CD4-positive, alpha-beta memory T cell (primary cell): Measurements from ENCODE around the gene PPFIBP2. TPM values are rescaled to one million over a fixed set of nuclear protein-coding genes. Genes with fewer than 3 reads are reported as not detected.
A peak's percentile ranks its signal among the peaks of the same experiment; 100 is the strongest.

Experiments
- CTCF ChIA-PET: fragments of 350-600 bp; sonication (Branson Sonifier 250); formaldehyde crosslinking; loops from one replicate; lab custom pipeline; 2021; ENCODE audit warnings: inconsistent platforms; ENCODE audit not compliant: partially characterized antibody; lab: Charles Lee
- POLR2A ChIA-PET: fragments of 350-600 bp; sonication (Branson Sonifier 250); formaldehyde crosslinking; loops from one replicate; lab custom pipeline; 2021; ENCODE audit not compliant: partially characterized antibody; lab: Charles Lee
- DNase-seq, 5 donors: peaks; one replicate each; pipeline versions ENCODE4 v3.0.0 to v3.0.0-alpha.2; 2020 to 2022; ENCODE audit warnings: mixed read lengths in 1 of 5
- H3K27ac ChIP-seq: one replicate; pipeline ENCODE4 v1.7.0; 2013; ENCODE audit warnings: low read depth, low read length
- H3K27me3 ChIP-seq: 2 replicates; pipeline ENCODE4 v1.7.0; 2013; ENCODE audit warnings: mild to moderate bottlenecking, low read length, moderate library complexity; ENCODE audit not compliant: insufficient read depth
- H3K36me3 ChIP-seq: 2 replicates; pipeline ENCODE4 v1.7.0; 2013; ENCODE audit warnings: mild to moderate bottlenecking, low read length, moderate library complexity; ENCODE audit not compliant: insufficient read depth
- H3K4me1 ChIP-seq: 2 replicates; pipeline ENCODE4 v1.7.0; 2013; ENCODE audit warnings: mild to moderate bottlenecking, low read length, moderate library complexity; ENCODE audit not compliant: insufficient read depth
- H3K4me3 ChIP-seq, 2 donors: one replicate each; pipeline ENCODE4 v1.7.0; 2013; ENCODE audit warnings: low read length in 2 of 2, mild to moderate bottlenecking in 1 of 2
- H3K9me3 ChIP-seq, 2 donors: one replicate each; pipeline ENCODE4 v1.7.0; 2013; ENCODE audit warnings: low read length in 2 of 2, control low read depth in 1 of 2; ENCODE audit not compliant: control insufficient read depth in 1 of 2
- H3K27ac Mint-ChIP-seq, 7 donors: one replicate each; pipeline ENCODE4 v1.8.0; 2020 to 2021; ENCODE audit warnings: mixed read lengths in 7 of 7, mild to moderate bottlenecking in 6 of 7, inconsistent platforms in 3 of 7, moderate library complexity in 3 of 7
- H3K27me3 Mint-ChIP-seq, 2 donors: one replicate each; pipeline ENCODE4 v1.8.0; 2020 to 2021; ENCODE audit warnings: mixed read lengths in 2 of 2
- H3K36me3 Mint-ChIP-seq, 2 donors: one replicate each; pipeline ENCODE4 v1.8.0; 2020 to 2021; ENCODE audit warnings: mixed read lengths in 2 of 2, inconsistent platforms in 1 of 2, mild to moderate bottlenecking in 1 of 2
- H3K4me1 Mint-ChIP-seq, 4 donors: one replicate each; pipeline ENCODE4 v1.8.0; 2020 to 2021; ENCODE audit warnings: mixed read lengths in 4 of 4, mild to moderate bottlenecking in 1 of 4
- H3K4me3 Mint-ChIP-seq, 8 donors: one replicate each; pipeline ENCODE4 v1.8.0; 2020 to 2021; ENCODE audit warnings: mixed read lengths in 8 of 8, mild to moderate bottlenecking in 7 of 8, moderate library complexity in 6 of 8, inconsistent platforms in 3 of 8
- H3K9me3 Mint-ChIP-seq, 8 donors: one replicate each; pipeline ENCODE4 v1.8.0; 2020 to 2021; ENCODE audit warnings: mixed read lengths in 8 of 8, mild to moderate bottlenecking in 5 of 8, inconsistent platforms in 3 of 8, moderate library complexity in 1 of 8
- intact Hi-C: fragments of 100-400 bp; cut with micrococcal nuclease; formaldehyde crosslinking; loops from one replicate; pipeline ENCODE4 v1.15.1; 2023
- polyA plus RNA-seq, 2 donors: library from polyadenylated mRNA; unstranded; fragments of 300-500 nt; fragmentation: Illumina TruSeq; gene quantifications; one replicate each; pipeline ENCODE4 v1.2.3, GENCODE V29; 2021
- total RNA-seq, 2 experiments: library from RNA; stranded (reverse); gene quantifications; one replicate each; pipeline ENCODE4 v1.2.3, GENCODE V29; 2021

The PPFIBP2 gene
- total and polyA plus RNA-seq, 4 experiments from 2014 or later, result 4.0 to 22.0 (median 19.0) TPM

- H3K4me1 Mint-ChIP-seq, result peaks cover 10 to 21% (median 17%) of the 10 kb centered on the region in 4 donors
- no peak overlapping the region for H3K27ac ChIP-seq
- H3K4me3 Mint-ChIP-seq, result no peak overlapping the region
- peaks cover 13% of the 10 kb centered on the region for H3K4me1 ChIP-seq
- no peak overlapping the region for H3K4me3 ChIP-seq
- H3K36me3 Mint-ChIP-seq, result peaks cover 11 to 36% of the 10 kb centered on the region in 2 donors
- intact Hi-C loops, result no loop called here
- H3K9me3 ChIP-seq, result no peaks in the 10 kb centered on the region
- POLR2A ChIA-PET, result no interaction called here
- no peaks in the 10 kb centered on the region for H3K27me3 ChIP-seq
- CTCF ChIA-PET, result no interaction called here
- H3K27me3 Mint-ChIP-seq, result peaks cover 0 to 4% of the 10 kb centered on the region in 2 donors
- H3K36me3 ChIP-seq, result no peaks in the 10 kb centered on the region
- no peak for DNase-seq
- peak overlapping the region in 1 of 7 donors; percentile 38 for H3K27ac Mint-ChIP-seq
- no peaks in the 10 kb centered on the region for H3K9me3 Mint-ChIP-seq
These were observed 73.9 kb downstream of the PPFIBP2 start for GRCh38 chr11:7587712-7588111.

- H3K36me3 ChIP-seq, result no peaks in the 10 kb centered on the region
- intact Hi-C loops, result no loop called here
- Mint-ChIP-seq H3K9me3 (no peaks in the 10 kb centered on the region), H3K36me3 (peaks cover 14 to 26% of the 10 kb centered on the region in 2 donors), H3K27ac (peak overlapping the region in 3 of 7 donors; percentile 2 to 32 (median 22)), H3K4me3 (no peak overlapping the region), H3K27me3 (peaks cover 0 to 2% of the 10 kb centered on the region in 2 donors), H3K4me1 (peaks cover 15 to 32% (median 25%) of the 10 kb centered on the region in 4 donors)
- H3K4me3 ChIP-seq, result no peak overlapping the region
- H3K4me1 ChIP-seq, result peaks cover 22% of the 10 kb centered on the region
- ChIA-PET POLR2A (no interaction called here), CTCF (interaction anchor here (1.5 kb wide), 1 partner anchor 18 kb away, joined by 6 read pairs; no protein-coding TSS in a partner anchor)
- no peak overlapping the region for H3K27ac ChIP-seq
- no peaks in the 10 kb centered on the region for H3K9me3 ChIP-seq
- no peaks in the 10 kb centered on the region for H3K27me3 ChIP-seq
- DNase-seq, result no peak
These were observed 76.1 kb downstream of the PPFIBP2 start for GRCh38 chr11:7589861-7590260.

GRCh38 chr11:7590529-7590928 lies 76.7 kb downstream of the PPFIBP2 start:
- H3K27me3 Mint-ChIP-seq, result no peaks in the 10 kb centered on the region
- Histone ChIP-seq H3K36me3 (no peaks in the 10 kb centered on the region), H3K4me1 (peaks cover 22% of the 10 kb centered on the region), H3K4me3 (no peak overlapping the region), H3K27me3 (no peaks in the 10 kb centered on the region), H3K27ac (no peak overlapping the region), H3K9me3 (no peaks in the 10 kb centered on the region)
- POLR2A ChIA-PET, result no interaction called here
- H3K27ac Mint-ChIP-seq, result no peak overlapping the region
- peaks cover 15 to 32% (median 25%) of the 10 kb centered on the region in 4 donors for H3K4me1 Mint-ChIP-seq
- peaks cover 14 to 21% of the 10 kb centered on the region in 2 donors for H3K36me3 Mint-ChIP-seq
- DNase-seq, result no peak
- H3K4me3 Mint-ChIP-seq, result no peak overlapping the region
- H3K9me3 Mint-ChIP-seq, result no peaks in the 10 kb centered on the region
- CTCF ChIA-PET, result no interaction called here
- intact Hi-C loops, result no loop called here

GRCh38 chr11:7591107-7591894 lies 77.5 kb downstream of the PPFIBP2 start:
- DNase-seq, result no peak
- POLR2A ChIA-PET, result interaction anchor here (1.0 kb wide), 1 partner anchor 15 kb away, joined by 3 read pairs; no protein-coding TSS in a partner anchor
- peaks cover 15 to 32% (median 25%) of the 10 kb centered on the region in 4 donors for H3K4me1 Mint-ChIP-seq
- intact Hi-C loops, result no loop called here
- Histone ChIP-seq H3K27me3 (no peaks in the 10 kb centered on the region), H3K9me3 (no peaks in the 10 kb centered on the region), H3K4me3 (no peak overlapping the region), H3K4me1 (peaks cover 22% of the 10 kb centered on the region), H3K36me3 (no peaks in the 10 kb centered on the region), H3K27ac (no peak overlapping the region)
- H3K36me3 Mint-ChIP-seq, result peaks cover 14 to 20% of the 10 kb centered on the region in 2 donors
- H3K27ac Mint-ChIP-seq, result peak overlapping the region in 2 of 7 donors; percentile 10
- H3K4me3 Mint-ChIP-seq, result peak overlapping the region in 2 of 8 donors; percentile 22 to 37
- CTCF ChIA-PET, result interaction anchor here (1.4 kb wide), 1 partner anchor 14 kb away, joined by 7 read pairs; no protein-coding TSS in a partner anchor
- no peaks in the 10 kb centered on the region for H3K27me3 Mint-ChIP-seq
- no peaks in the 10 kb centered on the region for H3K9me3 Mint-ChIP-seq

- POLR2A ChIA-PET, result interaction anchor here (1.0 kb wide), 1 partner anchor 16 kb away, joined by 3 read pairs; no protein-coding TSS in a partner anchor
- no peak overlapping the region for H3K27ac ChIP-seq
- H3K27ac Mint-ChIP-seq, result peak overlapping the region in 4 of 7 donors; percentile 3 to 53 (median 23)
- CTCF ChIA-PET, result interaction anchor here (0.5 to 1.4 kb wide), 2 partner anchors 15 to 79 kb away, joined by 3 to 7 read pairs; no protein-coding TSS in a partner anchor
- peaks cover 22% of the 10 kb centered on the region for H3K4me1 ChIP-seq
- H3K9me3 ChIP-seq, result no peaks in the 10 kb centered on the region
- no peak overlapping the region for H3K4me3 ChIP-seq
- intact Hi-C loops, result no loop called here
- no peaks in the 10 kb centered on the region for H3K9me3 Mint-ChIP-seq
- no peaks in the 10 kb centered on the region for H3K36me3 ChIP-seq
- H3K36me3 Mint-ChIP-seq, result peaks cover 16 to 23% of the 10 kb centered on the region in 2 donors
- H3K27me3 Mint-ChIP-seq, result no peaks in the 10 kb centered on the region
- no peaks in the 10 kb centered on the region for H3K27me3 ChIP-seq
- peaks cover 15 to 32% (median 25%) of the 10 kb centered on the region in 4 donors for H3K4me1 Mint-ChIP-seq
- no peak for DNase-seq
- H3K4me3 Mint-ChIP-seq, result peak overlapping the region in 4 of 8 donors; percentile 1 to 67 (median 30)
These were observed 78.2 kb downstream of the PPFIBP2 start for GRCh38 chr11:7591987-7592386.

- H3K4me1 ChIP-seq, result peaks cover 22% of the 10 kb centered on the region
- no peak overlapping the region for H3K27ac ChIP-seq
- CTCF ChIA-PET, result interaction anchor here (1.4 kb wide), 1 partner anchor 16 kb away, joined by 7 read pairs; no protein-coding TSS in a partner anchor
- no peaks in the 10 kb centered on the region for H3K27me3 ChIP-seq
- Mint-ChIP-seq H3K9me3 (no peaks in the 10 kb centered on the region), H3K4me3 (peak overlapping the region in 5 of 8 donors; percentile 3 to 67 (median 45)), H3K36me3 (peaks cover 15 to 20% of the 10 kb centered on the region in 2 donors), H3K4me1 (peaks cover 15 to 32% (median 25%) of the 10 kb centered on the region in 4 donors), H3K27ac (peak overlapping the region in 4 of 7 donors; percentile 2 to 26 (median 14)), H3K27me3 (no peaks in the 10 kb centered on the region)
- H3K9me3 ChIP-seq, result no peaks in the 10 kb centered on the region
- H3K4me3 ChIP-seq, result no peak overlapping the region
- no peaks in the 10 kb centered on the region for H3K36me3 ChIP-seq
- DNase-seq, result no peak
- POLR2A ChIA-PET, result no interaction called here
- intact Hi-C loops, result no loop called here
These were observed 78.9 kb downstream of the PPFIBP2 start for GRCh38 chr11:7592711-7593110.

GRCh38 chr11:7593481-7593880 lies 79.7 kb downstream of the PPFIBP2 start:
- H3K36me3 Mint-ChIP-seq, result peaks cover 15 to 18% of the 10 kb centered on the region in 2 donors
- Histone ChIP-seq H3K36me3 (no peaks in the 10 kb centered on the region), H3K27me3 (no peaks in the 10 kb centered on the region), H3K4me3 (no peak overlapping the region), H3K27ac (no peak overlapping the region), H3K4me1 (peaks cover 22% of the 10 kb centered on the region), H3K9me3 (no peaks in the 10 kb centered on the region)
- no peaks in the 10 kb centered on the region for H3K27me3 Mint-ChIP-seq
- peaks cover 15 to 32% (median 25%) of the 10 kb centered on the region in 4 donors for H3K4me1 Mint-ChIP-seq
- peak overlapping the region in 2 of 8 donors; percentile 9 to 19 for H3K4me3 Mint-ChIP-seq
- peak overlapping the region in 1 of 7 donors; percentile 26 for H3K27ac Mint-ChIP-seq
- intact Hi-C loops, result no loop called here
- DNase-seq, result no peak
- POLR2A ChIA-PET, result no interaction called here
- H3K9me3 Mint-ChIP-seq, result no peaks in the 10 kb centered on the region
- CTCF ChIA-PET, result interaction anchor here (0.9 to 1.3 kb wide), 3 partner anchors 14 to 96 kb away, joined by 3 read pairs; no protein-coding TSS in a partner anchor
